HG02759 (cell line): Measurements from ENCODE around the gene CHCT1.
"Not testable (repeated sequence)": the region's sequence is repeated elsewhere in the genome, so short reads cannot be mapped to it uniquely, and the experiment has no call there.

ENCODE experiments used
- ATAC-seq: cut with Tn5 transposase; IDR thresholded peaks from one replicate; pipeline ENCODE4 v1.9.1; 2021; ENCODE audit warnings: mild to moderate bottlenecking, moderate library complexity; ENCODE audit not compliant: unreplicated experiment

CHCT1 gene

DNA sequence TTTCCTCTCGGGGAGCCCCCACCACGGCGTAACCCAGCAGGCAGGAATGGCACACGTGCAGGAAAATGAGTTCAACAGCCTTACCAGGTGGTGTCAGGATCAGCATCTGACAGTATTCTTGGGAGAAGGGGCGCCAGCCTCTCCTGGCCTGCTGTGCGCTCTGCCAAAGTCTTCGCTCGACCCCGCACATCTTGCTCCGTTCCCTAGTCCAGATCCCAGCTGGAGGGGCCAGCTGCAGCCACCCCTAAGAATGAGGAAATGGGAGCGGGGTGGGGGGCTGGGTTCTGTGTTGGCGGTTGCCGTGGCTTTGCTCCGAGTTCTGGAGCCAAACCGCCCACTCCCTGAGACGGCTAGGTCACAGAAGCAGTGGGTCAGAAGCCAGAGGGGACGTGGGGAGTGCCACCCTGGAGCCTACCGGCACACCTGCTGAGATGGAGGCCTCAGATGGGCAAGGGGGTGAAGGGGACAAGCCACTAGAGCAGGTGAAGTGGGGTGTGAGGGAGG lies at the start of gene CHCT1:
Gene CHCT1 (plus strand): TSS at position 328 of the 504 bp plus-strand sequence. CDS start 104 bp downstream, at position 432.
- no peak for ATAC-seq

DNA sequence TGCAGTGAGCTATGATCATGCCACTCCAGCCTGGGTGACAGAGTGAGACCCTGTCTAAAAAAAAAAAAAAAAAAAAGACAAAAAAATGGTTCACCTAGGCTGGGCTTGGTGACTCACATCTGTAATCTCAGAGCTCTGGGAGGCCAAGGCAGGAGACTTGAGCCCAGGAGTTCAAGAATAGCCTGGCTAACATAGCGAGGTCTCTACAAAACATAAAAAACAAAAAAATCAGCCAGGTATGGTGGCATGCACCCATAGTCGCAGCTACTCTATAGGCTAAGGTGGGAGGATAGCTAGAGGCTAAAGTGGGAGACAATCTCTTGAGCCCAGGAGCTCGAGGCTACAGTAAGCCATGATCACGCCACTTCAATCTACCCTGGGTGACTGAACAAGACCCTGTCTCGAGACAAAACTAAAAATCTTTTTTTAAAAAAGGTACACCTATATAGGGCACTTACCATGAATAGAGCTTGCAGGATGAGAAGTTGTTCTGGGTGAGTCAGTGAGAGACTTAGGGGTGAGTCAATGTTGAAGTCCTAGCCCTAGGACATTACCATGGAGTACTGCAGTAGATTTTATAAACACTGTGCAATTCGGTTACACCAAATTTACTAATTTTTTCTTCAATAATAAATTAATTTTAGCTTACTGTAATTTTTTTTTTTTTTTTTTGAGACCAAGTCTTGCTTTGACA lies 49.4 kb upstream of the CHCT1 start:
- ATAC-seq: no peak

DNA sequence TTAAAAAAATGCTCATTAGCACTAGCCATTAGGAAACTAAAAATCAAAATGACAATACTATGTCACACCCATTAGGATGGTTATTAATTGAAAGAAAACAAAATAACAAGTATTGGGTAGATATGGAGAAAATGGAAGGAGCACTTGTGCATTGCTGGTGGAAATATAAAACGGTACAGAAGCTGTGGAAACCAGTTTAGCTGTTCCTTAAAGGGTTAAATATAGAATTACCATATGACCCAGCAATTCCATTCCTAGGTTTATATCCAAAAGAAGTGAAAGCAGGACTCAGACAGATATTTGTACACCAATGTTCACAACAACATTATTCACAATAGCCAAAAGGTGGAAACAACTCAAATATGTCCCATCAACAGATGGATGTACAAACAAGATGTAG lies 44.1 kb upstream of the CHCT1 start:
- ATAC-seq: not testable (repeated sequence)

DNA sequence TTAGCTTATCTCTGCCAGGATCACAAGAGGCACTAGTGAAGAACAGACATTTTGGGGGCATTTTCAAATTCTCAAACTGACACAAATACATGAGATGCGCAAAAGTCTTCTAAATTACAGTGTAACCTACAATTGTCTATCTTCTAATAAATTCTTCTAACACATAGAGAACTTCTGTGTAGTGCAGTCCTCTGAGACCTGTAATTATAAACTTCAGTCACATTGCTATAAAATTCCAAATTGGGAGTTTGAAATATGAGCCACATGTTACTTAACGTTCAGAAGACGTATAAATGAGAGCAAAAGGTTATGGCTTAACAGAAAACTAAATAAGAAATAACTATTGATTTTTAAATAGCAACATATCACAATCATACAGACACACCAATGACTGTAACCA lies 42.8 kb upstream of the CHCT1 start:
- not testable (repeated sequence) for ATAC-seq

DNA sequence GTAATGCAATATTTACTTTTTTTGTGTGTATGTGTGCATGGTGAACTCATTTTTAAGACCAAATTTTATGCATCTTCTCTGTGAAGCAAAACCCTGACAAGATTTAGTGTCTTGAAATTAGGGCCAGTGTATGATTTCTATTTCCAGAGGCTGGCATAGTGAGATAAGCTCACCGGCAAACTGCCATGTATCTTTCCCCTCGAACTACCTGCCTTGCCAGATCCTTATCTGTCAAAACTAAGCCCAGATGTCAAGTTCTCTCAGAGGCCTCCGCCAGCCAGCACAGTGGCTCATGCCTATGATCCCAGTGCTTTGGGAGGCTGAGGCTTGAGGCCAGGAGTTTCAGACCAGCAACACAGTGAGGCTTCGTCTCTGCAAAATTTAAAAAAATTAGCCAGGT lies 40.3 kb upstream of the CHCT1 start:
- no peak for ATAC-seq

DNA sequence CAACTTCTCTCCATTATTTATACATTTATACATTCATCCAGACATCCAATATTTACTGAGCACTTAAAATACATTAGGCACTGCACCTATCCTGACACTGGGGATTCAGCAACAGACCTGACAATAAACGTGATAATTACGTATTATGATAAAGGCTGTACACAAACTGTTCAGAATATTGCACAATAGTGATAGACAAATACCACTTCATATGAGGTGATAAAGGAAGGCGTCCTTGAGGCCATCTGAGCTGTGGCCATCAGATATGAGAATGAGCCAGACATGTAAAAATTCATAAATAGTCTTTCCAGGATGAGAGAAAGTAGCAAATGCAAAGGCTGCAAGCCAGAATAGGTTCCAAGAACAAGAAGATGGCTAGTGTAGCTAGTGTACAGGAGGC lies 38.9 kb upstream of the CHCT1 start:
- ATAC-seq: no peak

DNA sequence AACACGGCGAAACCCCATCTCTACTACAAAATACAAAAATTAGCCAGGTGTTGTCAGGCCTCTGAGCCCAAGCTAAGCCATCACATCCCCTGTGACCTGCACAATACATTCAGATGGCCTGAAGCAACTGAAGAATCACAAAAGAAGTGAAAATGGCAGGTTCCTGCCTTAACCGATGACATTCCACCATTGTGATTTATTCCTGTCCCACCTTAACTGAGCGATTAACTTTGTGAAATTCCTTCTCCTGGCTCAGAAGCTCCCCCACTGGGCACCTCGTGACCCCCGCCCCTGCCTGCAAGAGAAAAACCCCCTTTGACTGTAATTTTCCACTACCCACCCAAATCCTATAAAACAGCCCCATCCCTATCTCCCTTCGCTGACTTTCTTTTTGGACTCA lies 37.4 kb upstream of the CHCT1 start:
- ATAC-seq: not testable (repeated sequence)

DNA sequence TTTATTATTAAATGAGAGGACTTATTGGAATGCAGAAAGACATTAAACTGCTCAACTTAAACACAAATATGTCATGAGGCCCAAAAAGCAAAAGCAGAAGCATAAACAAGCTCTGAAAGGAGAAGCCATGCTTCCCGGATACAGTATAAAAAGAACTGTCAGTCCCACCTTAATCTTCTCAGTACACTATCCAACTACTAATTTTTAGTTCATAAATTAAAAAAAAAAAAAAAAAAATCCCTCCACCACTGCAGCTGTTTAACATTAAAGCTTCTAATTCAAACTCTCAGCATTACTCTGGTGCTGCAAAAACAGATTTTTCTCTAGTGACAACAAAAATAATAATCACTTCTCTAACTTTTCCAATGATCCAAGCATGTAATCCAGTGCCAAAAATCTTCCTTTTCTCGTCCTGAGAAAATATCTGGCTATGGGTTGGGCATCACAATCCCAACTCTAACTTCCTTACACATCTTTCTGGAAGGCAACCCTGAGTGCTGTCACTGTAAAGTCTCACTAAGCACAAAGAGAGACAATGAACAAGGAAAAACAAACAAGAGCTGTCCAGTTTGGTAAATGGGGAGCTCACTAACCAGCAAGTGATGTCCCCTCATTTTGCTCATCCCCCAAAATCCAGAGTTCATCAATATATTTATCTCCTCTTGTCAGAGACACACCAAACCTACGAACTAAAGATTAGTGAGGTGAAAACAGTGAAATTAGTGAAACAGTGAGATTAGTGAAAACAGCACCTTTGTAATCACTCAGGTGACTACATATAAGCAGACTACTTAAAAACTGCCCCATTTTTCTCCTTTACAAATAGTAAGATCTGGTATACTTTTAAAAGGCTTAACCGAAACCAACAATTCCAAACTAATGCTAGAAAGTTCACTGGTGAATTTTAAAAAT lies 35.9 kb upstream of the CHCT1 start:
- ATAC-seq: no peak

DNA sequence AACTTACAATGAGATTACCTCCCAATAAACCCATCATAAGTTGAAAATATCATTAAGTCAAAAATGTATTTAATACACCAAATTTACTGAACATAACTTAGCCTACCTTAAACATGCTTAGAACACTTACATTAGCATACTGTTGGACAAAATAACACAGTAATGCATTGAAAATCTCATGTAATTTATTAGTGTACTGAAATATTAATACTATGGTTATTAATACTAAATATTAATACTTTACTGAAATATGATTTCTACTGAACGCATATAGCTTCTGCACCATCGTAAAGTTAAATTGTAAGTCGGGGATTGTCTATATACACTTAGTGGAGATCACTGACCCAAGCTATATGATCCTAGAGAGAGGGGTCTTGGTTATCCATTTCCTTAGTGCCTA lies 34.6 kb upstream of the CHCT1 start:
- ATAC-seq: no peak

DNA sequence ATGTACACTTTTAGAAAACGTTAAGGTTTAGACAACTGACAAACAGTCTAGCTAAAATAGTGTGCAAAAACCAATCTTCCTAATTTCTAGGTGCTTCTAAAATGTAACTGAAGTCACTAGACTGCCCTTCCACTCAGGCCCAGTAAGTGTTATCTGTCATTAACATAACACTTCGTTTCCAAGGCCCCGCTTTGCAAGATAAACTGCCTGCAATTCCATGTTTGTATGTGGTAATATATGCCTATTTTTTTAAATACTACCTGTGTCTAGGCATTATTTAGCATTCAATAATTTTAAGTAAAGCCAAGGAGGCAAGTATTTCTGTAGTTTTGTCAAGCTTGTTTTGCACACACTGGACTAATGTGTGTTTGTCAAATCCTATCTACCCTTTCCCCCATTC lies 33.5 kb upstream of the CHCT1 start:
- no peak for ATAC-seq

DNA sequence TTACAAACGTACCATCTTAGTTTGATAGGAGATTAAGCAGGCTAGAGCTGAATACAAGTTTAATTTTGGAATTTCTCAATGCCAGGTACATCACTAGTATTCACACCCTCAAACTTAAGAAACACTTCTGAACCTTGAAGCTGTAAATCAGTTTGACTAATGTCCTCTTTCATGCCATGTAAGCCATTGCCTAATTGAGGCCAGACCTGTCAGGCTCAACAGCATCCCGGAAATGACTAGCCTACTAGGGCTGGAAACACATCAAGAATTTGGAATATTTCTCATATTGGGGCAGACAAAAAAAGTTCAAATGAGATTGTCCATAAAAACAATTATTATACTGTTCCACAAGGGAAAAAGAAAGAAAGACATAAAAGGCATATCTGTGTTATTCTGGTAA lies 32.1 kb upstream of the CHCT1 start:
- no peak for ATAC-seq

DNA sequence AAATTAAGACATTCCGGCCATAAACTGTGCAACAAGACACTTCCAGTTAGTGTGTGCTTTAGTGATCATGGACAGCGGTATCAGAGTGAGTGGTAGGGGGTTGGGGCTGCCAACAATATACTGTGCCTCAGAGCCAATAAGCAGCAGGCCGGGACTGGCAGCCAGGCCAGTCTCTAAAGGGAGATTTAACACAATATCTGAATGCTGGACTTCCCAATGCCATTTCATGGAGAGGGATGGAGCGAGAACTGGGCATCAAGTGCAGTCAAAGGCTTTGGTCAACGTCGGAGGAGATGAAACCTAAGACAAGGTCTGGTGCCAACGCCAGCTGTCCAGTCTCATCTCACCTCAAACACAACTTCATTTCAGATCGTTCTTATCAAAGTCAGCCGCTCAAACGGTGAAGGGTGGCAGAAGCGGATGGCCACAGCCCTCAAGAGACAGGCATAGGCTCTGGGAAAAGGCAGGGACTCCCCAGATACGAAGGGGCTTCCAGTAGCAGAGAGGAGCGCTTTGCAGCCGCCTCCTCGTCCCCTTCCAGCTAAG lies 31.3 kb upstream of the CHCT1 start:
- ATAC-seq: no peak

DNA sequence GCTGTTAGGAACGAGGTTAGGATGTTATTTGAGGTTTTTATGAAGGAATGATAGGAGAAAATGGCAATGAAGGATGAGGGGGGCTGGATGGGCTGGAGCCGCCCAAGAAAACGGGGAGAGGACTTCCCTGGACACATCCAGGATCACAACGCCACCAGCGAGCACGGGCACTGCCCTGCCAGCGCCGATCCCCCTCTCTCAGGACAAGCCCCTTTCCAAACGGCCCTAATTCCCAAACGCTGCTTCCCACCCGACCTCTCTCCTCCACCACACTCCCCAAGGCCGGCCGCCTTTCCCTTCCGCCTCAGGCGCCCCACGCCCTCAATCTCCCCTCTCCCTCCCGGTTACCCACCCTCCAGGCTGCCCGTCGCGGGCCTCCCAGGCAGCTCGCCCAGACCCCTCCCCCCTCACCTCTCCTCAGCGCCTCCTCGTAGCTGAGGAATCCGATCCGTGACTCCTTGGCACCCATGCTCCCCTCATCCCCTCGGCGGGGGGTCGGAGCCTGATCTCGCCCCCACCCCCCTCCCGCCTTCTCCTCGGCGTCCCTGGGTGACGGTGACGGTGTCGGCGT lies 30.7 kb upstream of the CHCT1 start:
- peak; percentile 31 for ATAC-seq

DNA sequence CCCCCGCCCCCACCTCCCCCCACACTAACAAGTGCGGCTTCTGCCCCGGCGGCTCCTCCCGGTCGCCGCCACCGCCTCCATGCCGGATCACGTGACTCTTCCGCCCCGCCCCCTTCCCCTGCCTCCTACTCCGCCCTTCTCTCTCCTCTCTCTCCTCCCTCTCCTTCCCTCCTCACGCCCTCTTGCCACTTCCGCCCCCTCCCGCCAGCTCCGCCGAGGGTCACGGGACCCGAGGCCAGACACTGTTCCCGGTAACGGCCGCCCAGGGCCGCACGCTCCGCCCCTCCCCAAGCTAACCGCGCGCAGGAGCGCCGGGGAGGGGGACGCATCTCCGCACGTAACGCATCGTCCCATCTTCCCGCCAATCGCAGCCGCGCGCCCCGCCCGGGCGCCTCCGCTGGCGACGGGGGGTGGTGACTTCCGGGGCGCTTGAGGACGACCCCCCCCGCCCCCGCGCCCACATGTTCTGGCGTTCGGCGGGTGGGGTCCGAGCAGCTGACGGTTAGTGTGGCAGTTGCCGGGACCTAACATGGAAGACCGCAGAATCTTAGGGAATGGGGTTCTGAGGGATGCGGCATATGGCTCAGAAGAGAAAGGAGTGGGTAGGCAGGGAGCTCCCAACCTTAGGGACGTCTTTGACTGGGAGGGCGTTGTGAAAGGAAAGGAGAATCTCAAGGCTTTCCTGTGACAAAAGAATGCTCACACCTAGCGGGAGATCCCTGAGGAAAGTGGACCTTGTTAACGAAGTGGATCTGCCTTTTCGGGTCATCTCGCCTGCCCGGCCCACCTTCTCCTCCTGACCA lies 30.0 kb upstream of the CHCT1 start, which contains the start of gene USP32:
Gene USP32 (minus strand): TSS at position 92 of the 803 bp plus-strand sequence. CDS start 194 bp downstream, outside the sequence.
- peak; percentile 90 for ATAC-seq

DNA sequence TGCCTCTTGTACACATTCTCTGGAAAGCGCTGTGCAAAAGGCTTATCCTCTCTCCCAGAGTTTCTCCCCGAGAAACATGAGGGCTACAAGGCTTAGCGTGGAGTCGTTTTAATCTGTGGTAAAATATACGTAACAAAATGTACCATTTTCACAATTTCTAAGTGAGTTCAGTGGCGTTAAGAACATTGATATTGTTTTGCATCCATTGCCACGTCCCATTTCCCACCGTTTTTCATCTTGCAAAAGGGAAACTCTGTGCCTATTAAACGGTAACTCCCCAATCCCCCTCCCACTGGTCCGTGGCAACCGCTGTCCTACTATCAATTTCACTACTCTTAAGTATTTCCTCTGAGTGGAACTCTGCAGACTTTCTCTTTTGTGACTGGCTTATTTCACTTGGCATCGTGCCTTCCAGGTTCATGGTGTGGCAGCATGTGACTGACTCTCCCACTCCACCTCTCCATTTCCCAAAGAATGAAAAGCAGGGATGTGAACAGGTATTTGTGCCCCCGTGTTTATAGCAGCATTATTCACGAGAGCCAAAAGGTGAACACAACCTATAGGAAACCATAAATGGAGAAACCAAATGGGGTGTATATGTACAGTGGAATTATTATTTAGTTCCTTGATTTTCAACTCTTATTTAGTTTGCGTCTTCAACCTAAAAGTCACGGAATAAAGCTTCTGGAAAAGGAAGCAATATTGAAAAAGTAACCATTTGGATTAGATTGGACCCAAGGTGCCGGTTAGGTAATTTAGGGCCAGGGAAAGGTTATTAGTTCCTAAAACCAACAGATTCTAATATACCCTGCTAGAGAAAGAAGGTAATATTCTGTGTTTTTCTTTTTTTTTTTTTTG lies 29.2 kb upstream of the CHCT1 start:
- no peak for ATAC-seq

DNA sequence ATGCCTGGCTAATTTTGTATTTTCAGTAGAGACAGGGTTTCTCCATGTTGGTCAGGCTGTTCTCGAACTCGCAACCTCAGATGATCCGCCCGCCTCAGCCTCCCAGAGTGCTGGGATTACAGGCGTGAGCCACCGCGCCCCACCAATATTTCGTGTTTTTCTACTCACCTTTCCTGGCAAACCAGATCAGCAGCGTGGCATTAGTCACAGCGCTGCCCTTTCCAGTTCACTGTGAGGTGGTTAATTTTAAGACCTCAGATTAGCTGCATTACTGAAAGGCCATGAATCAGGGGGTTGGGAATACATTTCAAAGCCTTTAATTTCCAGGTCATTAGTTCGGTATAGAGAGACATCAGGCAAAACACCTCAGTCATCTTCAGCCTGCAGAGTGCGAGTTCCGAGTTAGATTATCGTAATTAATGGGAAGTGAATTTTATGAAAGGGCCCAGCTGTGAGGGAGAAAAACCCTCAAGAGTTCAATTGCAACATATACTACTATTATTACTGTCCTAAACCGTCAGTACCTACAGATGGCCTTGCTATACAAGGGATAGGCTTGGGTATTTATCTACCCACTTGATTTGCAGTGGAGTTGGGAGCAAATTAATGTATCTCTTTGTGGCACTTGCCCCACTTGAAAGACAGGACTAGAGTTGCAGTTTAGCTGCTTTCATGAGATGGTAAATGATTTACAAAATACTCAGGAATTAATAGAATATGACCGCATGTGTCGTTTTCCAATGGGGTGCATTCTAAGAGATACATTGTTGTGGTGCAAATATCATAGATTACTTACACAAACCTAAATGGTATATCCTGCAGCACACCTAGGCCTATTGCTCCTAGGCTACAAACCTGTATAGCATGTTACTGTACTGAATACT lies 28.2 kb upstream of the CHCT1 start:
- ATAC-seq: no peak

DNA sequence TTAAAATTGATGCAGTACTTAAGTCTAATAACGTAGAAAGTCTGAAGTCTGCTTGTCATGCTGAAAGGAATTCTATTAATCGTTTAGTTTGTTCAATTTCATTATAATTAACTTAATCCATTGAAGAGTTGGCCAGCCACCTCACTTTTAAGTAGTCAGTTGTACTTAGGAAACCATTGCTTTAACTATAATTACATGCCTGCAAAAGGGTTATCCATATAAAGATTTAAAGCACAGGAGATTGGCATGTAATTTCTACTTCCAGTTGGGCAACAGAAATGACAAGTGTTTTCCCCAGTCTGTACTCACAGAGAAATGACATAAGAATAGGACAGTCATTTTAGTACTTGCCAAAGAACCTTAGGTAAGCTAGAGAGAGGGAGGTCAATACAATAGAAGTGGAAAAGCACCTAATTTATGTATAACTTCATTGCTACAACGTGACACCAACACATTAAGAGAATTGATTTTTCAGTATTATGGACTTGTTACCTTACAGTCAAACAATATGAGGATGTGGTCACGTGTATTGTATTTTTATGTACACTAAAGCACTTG lies 26.7 kb upstream of the CHCT1 start:
- ATAC-seq: no peak

DNA sequence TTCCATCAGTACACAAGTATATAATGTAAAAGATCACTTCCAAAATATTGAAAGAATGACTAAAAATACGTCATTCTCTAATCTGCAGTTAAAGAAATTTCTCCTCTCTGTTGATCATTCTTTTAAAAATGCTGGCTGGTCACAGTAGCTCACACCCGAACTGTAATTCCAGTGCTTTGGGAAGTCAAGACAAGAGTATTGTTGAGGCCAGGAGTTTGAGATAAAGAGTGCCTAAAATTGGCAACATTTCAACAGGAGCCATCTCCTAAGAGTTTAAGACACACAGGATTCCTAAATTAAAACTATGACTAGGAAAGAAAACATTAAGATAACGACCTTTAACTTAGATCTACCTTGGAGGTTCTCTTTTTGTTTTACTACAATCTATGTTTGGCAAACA lies 25.9 kb upstream of the CHCT1 start:
- ATAC-seq: no peak
